Endodermal cell (in vitro differentiated cells): Measurements from ENCODE around the gene CMYA5. TPM values are rescaled to one million over a fixed set of nuclear protein-coding genes. Genes with fewer than 3 reads are reported as not detected.
A peak's percentile ranks its signal among the peaks of the same experiment; 100 is the strongest.
"Not testable (repeated sequence)": the region's sequence is repeated elsewhere in the genome, so short reads cannot be mapped to it uniquely, and the experiment has no call there.

Source experiments
- DNase-seq: peaks from one replicate; pipeline ENCODE4 v3.0.0-alpha.2; 2017
- H3K27ac ChIP-seq: 2 replicates; pipeline ENCODE4 v1.5.1; 2013; ENCODE audit warnings: mild to moderate bottlenecking, low read depth, low read length, moderate library complexity
- H3K27me3 ChIP-seq: 2 replicates; pipeline ENCODE4 v1.6.1; 2013; ENCODE audit warnings: mild to moderate bottlenecking, low read length, moderate library complexity; ENCODE audit not compliant: insufficient read depth, control insufficient read depth, poor library complexity, severe bottlenecking
- H3K36me3 ChIP-seq: 2 replicates; pipeline ENCODE4 v1.7.0; 2013; ENCODE audit warnings: mild to moderate bottlenecking, low read length, moderate library complexity; ENCODE audit not compliant: control insufficient read depth, insufficient read depth
- H3K4me1 ChIP-seq: one replicate; pipeline ENCODE4 v1.7.0; 2013; ENCODE audit warnings: low read length; ENCODE audit not compliant: control insufficient read depth, insufficient read depth
- H3K4me3 ChIP-seq: 2 replicates; pipeline ENCODE4 v1.5.1; 2013; ENCODE audit warnings: mild to moderate bottlenecking, low read length, moderate library complexity
- H3K9ac ChIP-seq: 2 replicates; pipeline ENCODE4 v1.6.1; 2013; ENCODE audit warnings: mild to moderate bottlenecking, low read length, moderate library complexity; ENCODE audit not compliant: poor library complexity, severe bottlenecking; ENCODE audit errors: extremely low read depth
- H3K9me3 ChIP-seq: 2 replicates; pipeline ENCODE4 v1.6.1; 2013; ENCODE audit warnings: mild to moderate bottlenecking, low read length, moderate library complexity; ENCODE audit not compliant: control insufficient read depth
- H3K27ac Mint-ChIP-seq: 2 replicates; pipeline ENCODE4 v1.8.0; 2020; ENCODE audit warnings: mixed read lengths
- H3K27me3 Mint-ChIP-seq: 2 replicates; pipeline ENCODE4 v1.8.0; 2021; ENCODE audit warnings: mild to moderate bottlenecking, mixed read lengths; ENCODE audit not compliant: insufficient read depth
- H3K36me3 Mint-ChIP-seq: 2 replicates; pipeline ENCODE4 v1.8.0; 2020; ENCODE audit warnings: low read depth, mixed read lengths
- H3K4me1 Mint-ChIP-seq: 2 replicates; pipeline ENCODE4 v1.8.0; 2020; ENCODE audit warnings: mixed read lengths
- H3K4me3 Mint-ChIP-seq: 2 replicates; pipeline ENCODE4 v1.8.0; 2020; ENCODE audit warnings: mild to moderate bottlenecking, moderate library complexity, mixed read lengths
- H3K9me3 Mint-ChIP-seq: 2 replicates; pipeline ENCODE4 v1.8.0; 2020; ENCODE audit warnings: mild to moderate bottlenecking, mixed read lengths
- WGBS, 2 experiments: methylation state at CpG; one replicate each; pipeline versions ENCODE4 v1.1.5 to v1.1.7; 2013; ENCODE audit warnings: missing lambda C conversion rate in 2 of 2, mixed read lengths in 1 of 2; ENCODE audit not compliant: insufficient coverage in 1 of 2, insufficient read length in 1 of 2; 5-methylcytosine and 5-hydroxymethylcytosine counted together
- total RNA-seq, 2 donors: library from RNA; stranded (reverse); fragmentation: NEBNext Ultra II Directional in 1 of 2; extraction: Animal tissue kit (Norgen Biotek cat#: 25700) in 1 of 2; gene quantifications; 2 replicates in 1 of 2; 3 replicates in 1 of 2; pipeline ENCODE4 v1.2.1, GENCODE V29; 2021
- TF ChIP-seq, protein P1 (sequence below): fragments of 200-600 bp; sonication (generic); conservative IDR thresholded peaks from 2 replicates; pipeline ENCODE4 v1.5.0; 2021; ENCODE audit warnings: antibody characterized with exemption, mild to moderate bottlenecking

CMYA5 gene
- total RNA-seq, 2 donors from 2014 or later: 0.69 to 1.6 TPM

DNA sequence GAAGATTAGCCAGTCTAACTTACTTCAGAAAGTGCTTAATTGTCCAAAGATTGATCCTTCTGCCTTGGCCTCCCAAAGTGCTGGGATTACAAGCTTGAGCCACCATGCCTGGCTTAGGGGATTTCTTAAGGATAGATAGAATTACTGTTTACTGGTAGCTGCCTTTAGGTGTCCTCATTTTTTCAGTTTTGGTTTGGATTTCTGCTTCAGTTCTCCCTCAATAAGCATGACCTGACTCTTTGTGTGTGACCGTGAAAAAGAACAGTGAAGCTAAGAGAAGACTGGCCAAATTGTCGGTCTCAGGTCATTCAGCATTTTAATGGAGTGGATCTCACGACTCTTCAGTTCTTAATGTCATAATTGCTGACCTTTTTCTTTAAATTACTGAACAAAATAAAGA, 22.9 kb upstream of the CMYA5 start:
- Mint-ChIP-seq H3K36me3 (peaks cover 36% of the 10 kb centered on the region), H3K27ac (peak overlapping the region; percentile 37), H3K27me3 (no peaks in the 10 kb centered on the region), H3K4me1 (no peaks in the 10 kb centered on the region), H3K9me3 (peaks cover 8% of the 10 kb centered on the region), H3K4me3 (no peak overlapping the region)
- TF ChIP-seq, protein P1, sequence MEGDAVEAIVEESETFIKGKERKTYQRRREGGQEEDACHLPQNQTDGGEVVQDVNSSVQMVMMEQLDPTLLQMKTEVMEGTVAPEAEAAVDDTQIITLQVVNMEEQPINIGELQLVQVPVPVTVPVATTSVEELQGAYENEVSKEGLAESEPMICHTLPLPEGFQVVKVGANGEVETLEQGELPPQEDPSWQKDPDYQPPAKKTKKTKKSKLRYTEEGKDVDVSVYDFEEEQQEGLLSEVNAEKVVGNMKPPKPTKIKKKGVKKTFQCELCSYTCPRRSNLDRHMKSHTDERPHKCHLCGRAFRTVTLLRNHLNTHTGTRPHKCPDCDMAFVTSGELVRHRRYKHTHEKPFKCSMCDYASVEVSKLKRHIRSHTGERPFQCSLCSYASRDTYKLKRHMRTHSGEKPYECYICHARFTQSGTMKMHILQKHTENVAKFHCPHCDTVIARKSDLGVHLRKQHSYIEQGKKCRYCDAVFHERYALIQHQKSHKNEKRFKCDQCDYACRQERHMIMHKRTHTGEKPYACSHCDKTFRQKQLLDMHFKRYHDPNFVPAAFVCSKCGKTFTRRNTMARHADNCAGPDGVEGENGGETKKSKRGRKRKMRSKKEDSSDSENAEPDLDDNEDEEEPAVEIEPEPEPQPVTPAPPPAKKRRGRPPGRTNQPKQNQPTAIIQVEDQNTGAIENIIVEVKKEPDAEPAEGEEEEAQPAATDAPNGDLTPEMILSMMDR: no peak
- Histone ChIP-seq H3K27me3 (no peaks in the 10 kb centered on the region), H3K27ac (no peak overlapping the region), H3K4me3 (no peak overlapping the region), H3K36me3 (peaks cover 58% of the 10 kb centered on the region), H3K4me1 (no peaks in the 10 kb centered on the region), H3K9ac (no peak overlapping the region), H3K9me3 (peaks cover 12% of the 10 kb centered on the region)
- WGBS, 2 experiments: 53 to 92% methylated on average over 2 to 3 of the region's 3 CpGs
- DNase-seq: no peak

DNA sequence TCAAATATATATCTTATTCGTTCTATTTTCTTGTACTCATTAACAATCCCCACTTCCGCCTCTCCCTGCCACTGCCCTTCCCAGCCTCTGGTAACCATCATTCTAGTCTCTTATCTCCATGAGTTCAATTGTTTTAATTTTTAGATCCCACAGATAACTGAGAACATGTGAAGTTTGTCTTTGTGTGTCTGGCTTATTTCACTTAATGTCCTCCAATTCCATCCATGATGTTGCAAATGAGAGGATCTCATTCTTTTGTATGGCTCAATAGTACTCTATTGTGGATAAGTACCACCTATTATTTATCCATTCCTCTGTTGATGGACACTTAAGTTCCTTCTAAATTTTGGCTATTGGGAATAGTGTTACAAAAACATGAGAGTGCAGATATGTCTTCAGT, 17.2 kb upstream of the CMYA5 start:
- Mint-ChIP-seq H3K9me3 (no peaks in the 10 kb centered on the region), H3K4me1 (peaks cover 11% of the 10 kb centered on the region), H3K27ac (no peak overlapping the region), H3K27me3 (no peaks in the 10 kb centered on the region), H3K4me3 (no peak overlapping the region), H3K36me3 (peaks cover 41% of the 10 kb centered on the region)
- Histone ChIP-seq H3K36me3 (peaks cover 62% of the 10 kb centered on the region), H3K9me3 (no peaks in the 10 kb centered on the region), H3K9ac (no peak overlapping the region), H3K4me1 (no peaks in the 10 kb centered on the region), H3K27me3 (no peaks in the 10 kb centered on the region), H3K4me3 (no peak overlapping the region), H3K27ac (no peak overlapping the region)
- TF ChIP-seq, protein P1: no peak
- 93 to 100% methylated on average over 2 of the region's 2 CpGs for WGBS, 2 experiments
- no peak for DNase-seq

DNA sequence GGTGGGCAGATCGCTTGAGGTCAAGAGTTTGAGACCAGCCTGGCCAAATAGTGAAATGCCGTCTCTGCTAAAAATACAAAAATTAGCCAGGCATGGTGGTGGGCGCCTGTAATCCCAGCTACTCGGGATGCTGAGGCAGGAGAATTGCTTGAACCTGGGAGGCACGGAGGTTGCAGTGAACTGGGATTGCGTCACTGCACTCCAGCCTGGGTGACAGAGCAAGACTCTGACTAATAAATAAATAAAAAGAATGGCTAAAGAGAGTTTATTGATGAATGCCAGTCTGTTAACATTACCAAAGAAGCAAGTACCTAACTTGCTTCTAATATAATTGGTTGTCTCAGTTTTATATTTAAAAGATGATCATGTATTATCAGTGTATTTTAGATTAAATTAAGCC, 13.3 kb upstream of the CMYA5 start:
- 95 to 100% methylated on average over 4 to 6 of the region's 6 CpGs for WGBS, 2 experiments
- H3K4me1 Mint-ChIP-seq: peaks cover 11% of the 10 kb centered on the region
- H3K4me3 ChIP-seq, H3K9me3 ChIP-seq, H3K4me3 Mint-ChIP-seq, H3K27ac ChIP-seq, H3K4me1 ChIP-seq, H3K9ac ChIP-seq, H3K9me3 Mint-ChIP-seq, H3K27ac Mint-ChIP-seq, H3K27me3 Mint-ChIP-seq, H3K27me3 ChIP-seq, DNase-seq: not testable (repeated sequence)
- peaks cover 38% of the 10 kb centered on the region for H3K36me3 Mint-ChIP-seq
- H3K36me3 ChIP-seq: peaks cover 58% of the 10 kb centered on the region

DNA sequence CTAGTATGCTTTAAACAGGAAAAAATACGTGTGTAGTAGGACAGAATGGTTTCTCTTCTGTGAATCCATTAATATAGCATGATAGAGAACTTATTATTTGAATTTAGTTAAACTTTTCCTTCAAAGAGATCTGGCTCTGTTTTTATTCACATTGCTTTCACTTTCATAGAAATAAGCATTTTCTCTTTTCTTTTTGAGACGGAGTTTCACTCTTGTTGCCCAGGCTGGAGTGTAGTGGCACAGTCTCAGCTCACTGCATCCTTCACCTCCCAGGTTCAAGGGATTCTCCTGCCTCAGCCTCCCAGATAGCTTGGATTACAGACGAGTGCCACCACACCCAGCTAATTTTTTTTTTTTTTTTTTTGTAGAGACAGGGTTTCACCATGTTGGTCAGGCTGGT, 7.5 kb upstream of the CMYA5 start:
- not testable (repeated sequence) for H3K4me1 Mint-ChIP-seq, H3K9me3 Mint-ChIP-seq
- 92 to 93% methylated on average over 2 of the region's 3 CpGs for WGBS, 2 experiments

More for the DNA sequence above, 7.5 kb upstream of the CMYA5 start:
- not testable (repeated sequence) for H3K27me3 Mint-ChIP-seq, H3K4me3 Mint-ChIP-seq, H3K9me3 ChIP-seq, H3K9ac ChIP-seq, H3K27me3 ChIP-seq, H3K4me3 ChIP-seq, H3K4me1 ChIP-seq, H3K27ac Mint-ChIP-seq, H3K27ac ChIP-seq, DNase-seq
- peaks cover 74% of the 10 kb centered on the region for H3K36me3 ChIP-seq
- peaks cover 39% of the 10 kb centered on the region for H3K36me3 Mint-ChIP-seq
